GM20431 (cell line): ENCODE results near the gene TMEM253.

ENCODE experiments used
- in situ Hi-C: fragments of 300-500 bp; cut with MseI, MboI; formaldehyde crosslinking; loops from one replicate; pipeline ENCODE4 v1.15.0; 2020; ENCODE audit warnings: low sequenced_read_pairs; ENCODE audit not compliant: unreplicated experiment

The TMEM253 gene

DNA sequence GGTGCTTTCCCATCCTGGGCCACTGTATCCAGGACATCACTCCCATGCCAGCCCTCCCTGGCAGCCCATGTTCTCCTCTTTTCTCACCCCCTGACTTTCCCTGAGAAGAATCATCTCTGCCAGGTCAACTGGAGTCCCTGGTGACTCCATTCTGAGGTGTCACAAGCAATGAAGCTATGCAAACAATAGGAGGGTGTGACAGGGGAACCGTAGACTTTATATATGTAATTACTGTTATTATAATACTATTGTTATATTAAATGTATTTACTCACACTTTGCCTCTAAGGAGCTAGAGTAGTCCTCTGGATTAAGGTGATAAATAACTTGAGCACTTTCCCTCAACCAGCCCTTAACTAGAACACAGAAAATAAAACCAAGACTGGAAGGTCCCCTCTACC is 11.6 kb upstream of the TMEM253 start:
- in situ Hi-C loops: no loop called here

DNA sequence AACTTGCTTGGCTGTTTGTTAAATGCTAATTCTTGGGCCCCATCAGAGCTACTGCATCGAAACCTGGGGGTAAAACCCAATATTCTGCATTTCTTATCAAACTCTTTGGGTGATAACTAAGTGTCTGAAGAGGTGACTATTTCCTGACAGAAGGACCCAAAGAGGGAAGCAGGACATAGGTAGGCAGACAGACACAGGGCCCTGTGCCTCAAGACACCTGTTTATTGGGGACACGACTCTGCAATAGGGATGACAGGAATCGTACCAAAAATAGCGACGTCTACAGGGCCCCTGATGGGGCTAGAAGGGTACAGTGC is 11.0 kb upstream of the TMEM253 start:
- in situ Hi-C loops: no loop called here

DNA sequence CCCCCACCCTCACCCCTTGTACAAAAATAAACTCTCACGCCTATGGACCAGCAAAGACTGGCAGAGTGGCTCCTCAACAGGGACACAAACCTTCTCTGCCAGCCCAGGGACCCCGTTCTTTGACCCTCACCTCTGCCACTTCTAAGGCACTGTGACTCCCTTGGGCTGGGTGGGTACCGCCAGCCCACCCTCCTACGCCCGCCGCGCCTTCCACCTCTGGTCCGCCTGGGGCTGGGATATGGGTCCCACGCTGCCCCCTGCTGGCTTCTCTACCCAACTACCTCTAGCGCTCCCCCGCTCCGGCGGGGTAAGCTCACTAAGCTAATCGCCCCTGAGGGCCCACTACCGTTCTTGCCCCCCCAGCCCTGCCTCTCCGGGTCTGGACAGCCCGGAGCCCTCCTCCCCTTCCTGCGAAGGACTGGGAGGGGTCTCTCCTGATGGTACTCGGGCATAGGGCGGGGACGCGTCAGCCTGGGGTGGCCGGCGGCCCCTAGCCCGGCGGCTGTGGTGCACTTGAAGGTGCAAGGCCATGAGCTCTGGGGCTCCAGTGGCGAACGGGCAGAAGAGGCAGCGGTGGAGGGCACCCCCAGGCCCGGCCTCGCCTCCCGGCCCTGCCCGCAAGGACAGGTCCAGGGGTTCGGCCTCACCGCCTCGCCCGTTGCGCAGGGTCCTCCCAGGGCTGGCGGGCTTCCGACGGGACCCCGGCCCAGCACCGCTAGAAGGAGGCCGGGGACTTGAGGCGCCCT is 10.5 kb upstream of the TMEM253 start:
- in situ Hi-C loops: no loop called here

DNA sequence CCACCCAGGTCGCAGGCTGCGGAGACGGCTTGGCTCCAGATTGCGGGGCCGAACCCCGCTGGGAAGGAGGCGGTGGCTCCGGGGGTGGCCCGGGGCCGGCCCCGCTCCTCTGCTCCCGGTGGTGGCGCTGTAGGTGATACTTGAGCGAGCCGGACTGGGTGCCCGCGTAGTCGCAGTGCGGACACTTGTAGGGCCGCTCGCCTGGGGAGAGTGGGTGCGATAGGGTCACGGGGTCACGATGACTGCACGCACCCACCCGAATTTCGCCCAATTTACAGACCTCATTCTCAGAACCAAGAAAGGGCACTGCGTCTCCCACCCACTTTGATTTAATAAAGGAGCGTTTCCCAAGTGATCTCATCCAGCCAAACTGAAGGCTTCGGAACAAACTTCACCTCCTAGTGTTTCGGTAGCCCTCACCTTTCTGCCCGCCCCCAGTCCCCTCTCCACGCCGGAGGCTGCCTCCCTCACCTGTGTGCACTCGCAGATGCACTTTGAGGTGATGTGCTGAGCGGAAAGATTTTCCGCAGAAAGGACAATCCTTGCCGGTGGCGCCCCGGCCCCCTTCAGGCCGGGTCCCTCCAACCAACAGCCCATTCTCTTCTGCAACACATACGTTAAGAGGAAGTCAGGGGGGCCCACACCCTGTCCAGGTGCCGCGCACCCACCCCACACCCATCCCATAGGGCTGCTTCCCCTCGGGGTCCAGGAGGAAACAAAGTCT is 9.8 kb upstream of the TMEM253 start:
- in situ Hi-C loops: no loop called here

DNA sequence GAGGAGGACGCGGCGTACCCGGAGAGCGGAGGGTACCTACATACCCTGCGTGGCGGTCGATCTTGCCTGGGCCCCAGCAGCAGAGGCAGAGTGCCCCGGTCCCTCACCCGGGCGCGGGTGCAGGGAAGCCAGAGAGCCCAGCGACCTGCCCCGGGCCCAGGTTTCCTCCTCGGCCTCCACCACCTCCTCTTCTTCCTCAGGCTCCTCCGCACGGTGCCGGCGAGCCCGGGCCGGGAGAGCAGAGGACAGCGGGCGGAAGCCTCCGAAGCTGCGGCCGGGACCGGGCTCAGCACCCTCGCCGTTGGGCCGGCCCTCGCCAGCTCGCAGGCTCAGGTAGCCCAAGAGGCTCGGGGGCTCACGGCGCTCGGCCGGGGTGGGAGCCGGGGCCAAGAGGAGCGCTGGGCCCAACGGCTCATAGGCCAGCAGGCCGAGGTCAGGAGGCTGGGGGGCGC is 9.0 kb upstream of the TMEM253 start:
- in situ Hi-C loops: no loop called here

DNA sequence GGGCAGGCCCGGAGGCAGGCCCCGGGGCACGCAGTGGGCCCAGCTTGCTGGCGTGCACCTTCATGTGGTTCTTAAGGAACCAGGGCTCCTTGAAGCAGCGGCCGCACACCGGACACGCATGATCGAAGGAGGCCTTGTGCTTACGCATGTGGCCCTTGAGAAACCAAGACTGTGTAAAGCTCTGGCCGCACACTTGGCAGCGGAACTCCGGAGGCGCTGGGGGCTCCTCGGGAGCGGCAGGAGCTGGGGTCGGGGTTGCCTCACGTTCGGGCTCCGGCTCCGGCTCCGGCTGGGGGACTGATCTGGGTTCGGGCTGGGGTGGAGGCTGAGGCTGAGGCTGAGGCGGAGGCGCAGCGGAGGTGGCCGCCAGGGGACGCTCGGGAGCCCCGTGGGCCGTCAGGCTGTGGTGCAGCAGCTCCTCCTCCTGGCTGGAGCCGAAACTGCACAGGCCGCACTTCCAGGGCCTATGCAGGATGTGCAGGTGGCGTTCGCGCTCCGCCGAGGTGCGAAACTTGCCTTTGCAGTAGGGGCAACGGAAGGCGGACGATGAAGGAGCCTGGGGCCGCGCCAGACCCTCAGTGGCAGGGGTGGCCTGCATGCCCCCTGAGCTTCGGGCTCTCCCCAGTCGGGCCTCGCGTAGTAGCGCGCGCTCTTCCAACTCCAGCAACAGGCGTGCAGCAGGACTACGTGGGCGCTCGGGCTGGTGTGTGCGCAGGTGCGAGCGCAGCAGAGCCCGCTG is 8.4 kb upstream of the TMEM253 start:
- in situ Hi-C loops: no loop called here

DNA sequence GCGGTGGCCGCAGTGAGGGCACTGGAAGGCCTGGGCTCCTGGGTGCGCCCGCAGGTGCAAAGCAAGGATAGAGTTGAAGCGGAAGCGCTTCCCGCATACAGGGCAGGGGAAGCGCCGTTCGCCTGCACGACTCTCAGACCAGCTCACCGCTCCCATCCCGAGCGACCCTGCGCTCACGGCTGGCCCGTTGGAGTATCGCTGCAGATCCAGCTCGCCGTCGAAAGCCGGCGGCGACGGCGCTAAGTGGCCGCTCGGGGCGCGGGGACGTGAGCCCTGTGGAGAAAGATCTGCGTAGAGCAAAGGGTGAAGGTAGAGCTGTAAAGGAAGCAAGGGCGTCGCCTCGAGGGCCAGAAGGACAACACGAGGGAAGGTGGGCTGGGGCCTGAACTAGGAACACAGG is 7.8 kb upstream of the TMEM253 start:
- in situ Hi-C loops: no loop called here

DNA sequence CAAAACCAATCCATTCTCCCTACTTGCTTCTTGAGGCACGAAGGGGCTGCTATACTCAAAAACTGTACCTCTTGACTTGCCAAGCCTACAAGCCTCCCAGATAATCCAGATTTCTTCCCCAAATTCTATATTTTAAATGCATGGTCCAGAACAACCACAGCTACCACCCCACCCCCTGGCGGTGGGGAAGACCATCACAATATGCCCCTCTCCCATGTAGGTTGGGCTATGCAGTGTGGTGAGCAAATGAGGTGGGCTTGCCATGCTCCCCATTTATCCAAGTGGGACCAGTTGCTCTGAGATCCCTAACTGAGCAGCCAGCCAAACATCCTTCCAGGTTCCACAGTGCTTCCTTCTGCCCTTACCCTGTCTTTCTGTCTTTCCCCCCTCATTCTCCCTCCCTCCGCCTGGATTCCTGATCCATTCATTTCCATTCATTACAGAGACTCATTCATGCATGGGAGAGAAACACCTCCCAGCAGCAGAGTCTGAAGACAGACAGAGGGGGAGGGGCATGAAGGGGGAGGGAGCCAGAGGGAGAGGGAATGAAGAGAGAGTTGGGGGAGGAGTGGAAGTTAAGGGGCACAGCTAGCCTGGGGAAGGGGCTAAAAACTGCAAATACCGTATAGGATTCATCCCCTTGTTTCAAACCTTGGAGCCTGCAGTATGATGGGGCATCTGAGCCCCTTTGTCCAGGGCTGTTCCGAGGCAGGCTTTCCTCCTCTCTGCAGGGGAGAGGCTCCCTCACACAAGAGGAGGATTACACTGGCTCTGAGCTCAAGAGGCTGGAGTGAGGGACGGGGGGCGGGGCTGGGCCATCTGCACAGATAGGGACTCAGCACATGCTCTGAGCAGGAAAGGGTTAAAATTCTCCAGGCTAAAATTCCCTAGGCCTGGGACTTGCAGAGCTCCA is 6.8 kb upstream of the TMEM253 start:
- in situ Hi-C loops: no loop called here

DNA sequence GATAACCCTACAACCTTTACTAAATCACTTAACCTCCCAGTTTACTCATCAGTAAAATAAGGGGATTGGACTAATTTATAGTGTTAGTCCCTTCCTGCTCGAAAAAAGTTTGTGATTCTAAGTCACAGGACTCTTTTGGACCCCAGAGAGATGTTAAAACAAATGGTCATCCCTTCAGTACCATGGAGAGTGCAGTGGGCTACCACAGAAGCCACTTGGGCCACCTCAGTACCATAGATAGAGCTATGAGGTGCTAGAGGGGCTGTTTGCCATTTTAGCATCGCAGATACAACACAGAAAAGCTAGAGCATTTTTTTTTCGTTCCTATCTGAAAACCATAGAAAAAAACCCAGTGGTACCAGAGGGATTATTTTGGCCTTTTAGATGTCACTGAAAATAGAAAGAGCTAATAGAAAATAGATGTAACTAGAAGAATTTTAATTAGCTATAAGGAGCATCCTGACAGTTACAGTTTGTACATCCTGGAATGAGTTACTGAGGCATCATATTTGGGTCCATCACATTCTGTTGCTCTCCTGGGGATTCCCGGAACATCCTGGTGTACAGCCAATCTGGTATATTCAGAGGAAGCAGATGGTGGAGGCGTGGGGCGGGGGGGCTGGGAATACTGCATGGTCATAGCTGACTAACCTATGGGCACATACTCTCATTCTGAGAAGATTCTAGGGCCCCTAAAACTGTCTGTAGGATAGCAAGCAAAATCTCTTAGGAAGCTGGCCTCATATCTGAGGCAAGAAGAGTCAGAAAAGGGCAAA is 5.2 kb upstream of the TMEM253 start:
- in situ Hi-C loops: no loop called here

DNA sequence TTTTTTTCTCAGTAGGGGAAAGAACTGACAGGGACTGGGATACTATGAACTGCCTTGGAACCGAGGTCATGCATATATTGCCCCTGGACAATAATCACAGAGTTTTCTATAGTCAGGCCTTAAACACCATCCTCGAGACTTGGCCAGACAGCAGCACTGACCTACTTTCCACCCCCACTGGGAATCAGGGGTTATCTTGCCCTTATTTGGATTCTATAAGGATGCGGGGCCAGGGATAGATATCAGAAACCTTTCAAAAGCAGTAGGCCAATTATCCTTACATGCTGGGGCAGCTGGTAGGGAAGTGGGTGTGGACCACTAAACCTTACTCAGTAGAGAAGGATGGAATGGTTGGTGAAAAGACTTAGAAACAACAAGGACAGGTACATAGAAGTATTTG is 4.4 kb upstream of the TMEM253 start:
- in situ Hi-C loops: no loop called here

DNA sequence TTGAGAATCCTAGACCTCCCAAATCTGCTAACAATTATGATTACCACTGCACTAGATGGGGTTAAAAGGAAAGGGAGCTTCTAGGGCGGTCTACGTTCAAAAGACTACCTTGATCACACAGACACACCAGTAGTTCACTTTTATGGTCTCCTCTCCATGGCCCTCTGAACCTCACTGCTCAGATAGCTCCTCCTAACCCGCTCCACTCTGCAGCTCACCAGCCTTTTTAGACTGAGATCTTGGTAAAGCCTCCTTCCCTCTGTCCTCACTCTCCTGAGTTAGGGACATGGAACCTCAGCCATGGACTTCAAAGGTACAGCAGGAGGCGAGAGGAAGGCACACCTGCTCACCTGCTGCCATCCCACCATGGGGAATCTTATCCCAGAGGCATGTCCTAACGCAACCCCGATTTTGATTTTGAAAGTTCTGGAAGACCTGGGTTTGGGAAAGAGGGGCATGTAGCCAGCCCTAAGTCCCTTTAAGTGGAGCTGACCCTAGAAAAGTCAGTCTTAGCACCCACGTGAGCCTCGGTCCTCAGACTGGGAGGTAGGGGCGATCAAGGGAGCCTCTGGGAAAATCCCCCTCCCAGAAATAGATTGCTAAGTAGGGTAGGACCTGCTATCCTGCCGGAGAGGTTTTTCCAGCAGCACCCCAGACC is 3.8 kb upstream of the TMEM253 start:
- in situ Hi-C loops: no loop called here

DNA sequence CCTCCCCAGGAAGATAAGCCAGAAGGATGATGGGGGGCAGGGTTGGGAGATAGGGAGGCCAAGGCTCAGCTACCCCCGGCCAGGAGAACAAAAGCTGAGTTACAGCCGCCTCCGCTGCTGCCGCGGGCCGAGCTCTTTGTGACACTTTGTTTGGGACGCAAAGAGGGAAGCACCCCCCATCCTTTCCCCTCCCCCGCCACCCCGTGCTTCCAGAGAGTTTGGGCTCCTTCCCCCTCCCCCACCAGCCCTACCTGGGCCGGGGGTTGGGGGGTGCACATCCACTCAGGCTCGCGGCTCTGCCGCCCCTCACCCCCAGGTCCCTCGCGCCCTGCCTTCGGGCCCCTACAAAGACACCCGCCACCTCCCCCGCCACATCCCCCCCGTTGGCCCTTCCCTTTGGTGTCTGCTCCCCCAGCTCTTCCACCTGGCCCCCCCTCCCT is 3.2 kb upstream of the TMEM253 start:
- in situ Hi-C loops: no loop called here

DNA sequence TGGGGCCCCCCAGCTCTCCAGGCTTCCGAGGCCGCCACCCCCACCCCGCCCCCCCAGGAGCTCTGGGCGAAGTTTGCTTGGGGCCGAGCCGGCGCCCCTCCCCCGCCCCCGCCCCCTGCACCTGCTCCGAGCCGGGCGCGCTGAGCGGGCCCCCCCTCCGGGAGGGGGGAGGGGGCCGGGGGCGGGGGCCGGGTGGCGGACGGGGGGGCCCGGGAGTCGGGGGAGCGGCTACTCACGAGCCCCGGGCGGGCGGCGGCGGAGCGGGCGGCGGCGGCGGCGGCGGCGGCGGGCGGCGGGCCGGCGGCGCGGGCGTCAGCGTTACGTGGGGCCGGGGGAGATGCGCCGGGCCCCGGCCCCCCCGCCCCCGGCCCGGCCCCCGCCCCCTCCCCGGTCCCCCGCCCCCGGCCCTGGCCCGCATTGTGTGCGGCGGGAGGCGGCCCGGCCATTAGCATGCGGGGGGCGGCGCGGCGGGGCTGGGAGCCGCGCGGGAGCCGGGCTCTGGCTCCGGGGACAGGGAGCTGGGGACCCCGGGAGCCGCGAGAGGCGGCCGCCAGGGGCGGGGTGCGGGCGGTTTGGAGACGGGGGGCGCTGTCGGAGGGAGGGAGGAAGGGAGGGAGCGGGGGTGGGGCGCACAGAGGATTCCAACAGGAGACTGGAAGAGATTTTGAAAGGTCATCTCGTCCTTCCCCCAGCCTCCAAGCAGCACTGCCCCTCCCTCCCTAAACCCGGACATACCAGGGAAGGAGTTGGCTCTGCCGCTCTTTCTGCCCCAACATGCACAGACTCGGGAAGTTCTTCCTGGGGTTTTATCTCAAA is 2.6 kb upstream of the TMEM253 start, which contains the start of gene ZNF219:
Gene ZNF219, minus strand, starts transcription at position 580 of the 816 bp plus-strand sequence. CDS start 5,064 bp downstream, outside the sequence.
- in situ Hi-C loops: no loop called here

DNA sequence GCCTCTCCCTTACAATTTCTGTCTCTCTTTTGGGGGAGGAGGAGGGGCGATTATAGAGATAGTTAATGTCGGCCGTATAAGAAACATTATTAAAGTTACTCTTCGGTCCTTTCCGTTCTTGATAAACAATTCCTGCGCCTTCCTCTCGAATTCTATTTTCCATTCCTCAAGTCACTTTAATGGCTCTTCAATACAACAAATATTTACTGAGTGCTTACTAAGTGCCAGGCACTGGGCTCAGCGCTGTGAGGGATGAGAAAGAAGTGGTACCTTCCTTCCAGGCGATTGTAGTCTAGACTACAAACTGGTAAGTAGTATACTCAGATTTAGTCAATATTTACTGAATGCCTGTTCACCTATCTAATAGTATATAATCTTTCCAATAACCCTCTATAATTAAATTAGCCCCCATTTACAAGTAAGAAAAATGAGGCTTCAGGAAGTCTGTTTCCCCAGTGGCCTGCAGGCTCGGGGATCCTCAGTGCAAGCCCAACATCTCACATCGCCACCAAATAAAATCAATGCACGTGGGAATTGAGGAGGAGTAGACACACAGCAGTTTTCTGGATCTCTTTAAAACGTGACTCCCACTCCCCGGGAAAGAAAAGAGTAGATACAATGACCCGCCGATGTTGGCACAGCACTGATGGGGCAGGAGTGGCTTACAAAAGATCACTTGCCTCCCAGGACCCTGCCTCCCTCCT is 1.8 kb upstream of the TMEM253 start:
- in situ Hi-C loops: no loop called here

DNA sequence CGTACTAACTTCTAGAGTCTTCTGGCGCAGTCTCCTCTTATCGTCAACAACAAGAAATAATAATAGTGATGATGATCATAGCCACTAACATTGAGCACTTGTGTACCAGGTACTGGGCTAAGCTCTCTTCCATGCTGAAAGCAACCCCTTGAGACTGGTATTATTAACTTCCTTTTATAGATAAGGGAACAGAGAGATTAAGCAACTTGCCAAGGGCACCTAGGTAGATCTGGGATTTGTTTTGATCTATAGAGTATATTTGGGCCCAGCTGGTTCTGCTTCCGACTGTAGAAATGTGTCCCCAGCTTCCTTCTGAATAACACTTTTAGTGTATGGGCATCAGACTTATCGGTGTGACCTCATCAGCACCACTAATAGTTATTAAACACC is 1.3 kb upstream of the TMEM253 start:
- in situ Hi-C loops: no loop called here

DNA sequence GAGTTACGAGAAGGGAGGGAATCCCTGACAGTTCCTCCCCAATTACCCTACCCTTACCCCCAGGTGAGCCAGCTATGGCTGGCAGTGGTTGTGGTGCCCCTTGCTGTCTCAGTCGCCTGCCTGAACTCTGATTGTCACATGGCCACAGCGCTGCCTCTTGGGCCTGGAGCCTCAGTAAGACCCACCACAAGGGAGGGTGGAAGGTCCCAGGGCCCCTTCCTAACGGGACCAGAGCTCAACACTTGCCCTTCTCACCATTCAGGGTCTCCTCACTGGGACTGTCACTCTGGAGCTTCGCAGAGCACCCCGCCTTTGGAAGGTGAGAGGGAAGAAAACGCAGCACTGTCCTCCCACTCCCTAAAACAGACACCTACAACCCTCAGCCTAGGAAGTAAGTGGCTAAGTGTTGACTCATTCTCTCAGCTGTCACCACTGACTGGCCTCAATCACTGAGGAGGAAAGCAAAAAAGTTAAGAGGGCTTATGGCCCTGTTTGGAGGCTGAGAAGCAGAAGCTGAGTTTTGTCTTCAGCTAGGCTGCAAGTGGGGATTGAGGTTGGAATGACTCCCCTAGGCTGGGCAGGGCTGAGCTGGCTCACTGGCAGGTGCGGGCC is 1.0 kb downstream of the TMEM253 start:
- in situ Hi-C loops: no loop called here
